H1 (cell line): Measurements from ENCODE around the gene CORO1A. TPM values are rescaled to one million over a fixed set of nuclear protein-coding genes. Genes with fewer than 3 reads are reported as not detected.

Source experiments
- ATF3 ChIP-seq: IDR thresholded peaks from 2 replicates; pipeline ENCODE4 v1.6.1; 2011; ENCODE audit warnings: low read depth, mild to moderate bottlenecking, low read length; ENCODE audit not compliant: insufficient read depth
- CHD2 ChIP-seq: IDR thresholded peaks from 2 replicates; pipeline ENCODE4 v1.6.1; 2012; ENCODE audit warnings: low read length, improper control_type of control experiment
- YY1 ChIP-seq: IDR thresholded peaks from 2 replicates; pipeline ENCODE4 v1.6.1; 2011; ENCODE audit warnings: low read depth, mild to moderate bottlenecking, low read length
- polyA plus RNA-seq, 7 experiments: library from polyadenylated mRNA; depleted of rRNA in 3 of 7; stranded (reverse) in 5 of 7; unstranded in 2 of 7; fragments of >200 nt in 5 of 7; fragments of 200-250 nt in 2 of 7; gene quantifications; 1 replicate in 5 of 7; 2 replicates in 1 of 7; 4 replicates in 1 of 7; pipeline versions ENCODE4 v1.2.1 to v1.2.3, GENCODE V29; 2011 to 2013; ENCODE audit warnings: missing spikeins in 2 of 7, mixed read lengths in 2 of 7
- total RNA-seq: library from RNA; stranded (reverse); fragmentation: NEBNext Ultra II Directional; extraction: Animal tissue kit (Norgen Biotek cat#: 25700); gene quantifications from 2 replicates; pipeline ENCODE4 v1.2.1, GENCODE V29; 2021
- TF ChIP-seq, protein P1 (sequence below): fragments of 300-600 bp; sonication (generic); IDR thresholded peaks from 2 replicates; pipeline ENCODE4 v1.7.1; 2012; ENCODE audit warnings: low read length, moderate library complexity, mild to moderate bottlenecking, inconsistent platforms; ENCODE audit not compliant: insufficient replicate concordance

Gene CORO1A
- total and polyA plus RNA-seq, 2 of the 8 experiments (the other 6 are each of a cell fraction or from before 2014, with no cell fraction given), result 10.9 to 11.7 TPM

GRCh38 chr16:30151091-30151490 lies 32.3 kb upstream of the CORO1A start (continued):
- TF ChIP-seq, protein P1, sequence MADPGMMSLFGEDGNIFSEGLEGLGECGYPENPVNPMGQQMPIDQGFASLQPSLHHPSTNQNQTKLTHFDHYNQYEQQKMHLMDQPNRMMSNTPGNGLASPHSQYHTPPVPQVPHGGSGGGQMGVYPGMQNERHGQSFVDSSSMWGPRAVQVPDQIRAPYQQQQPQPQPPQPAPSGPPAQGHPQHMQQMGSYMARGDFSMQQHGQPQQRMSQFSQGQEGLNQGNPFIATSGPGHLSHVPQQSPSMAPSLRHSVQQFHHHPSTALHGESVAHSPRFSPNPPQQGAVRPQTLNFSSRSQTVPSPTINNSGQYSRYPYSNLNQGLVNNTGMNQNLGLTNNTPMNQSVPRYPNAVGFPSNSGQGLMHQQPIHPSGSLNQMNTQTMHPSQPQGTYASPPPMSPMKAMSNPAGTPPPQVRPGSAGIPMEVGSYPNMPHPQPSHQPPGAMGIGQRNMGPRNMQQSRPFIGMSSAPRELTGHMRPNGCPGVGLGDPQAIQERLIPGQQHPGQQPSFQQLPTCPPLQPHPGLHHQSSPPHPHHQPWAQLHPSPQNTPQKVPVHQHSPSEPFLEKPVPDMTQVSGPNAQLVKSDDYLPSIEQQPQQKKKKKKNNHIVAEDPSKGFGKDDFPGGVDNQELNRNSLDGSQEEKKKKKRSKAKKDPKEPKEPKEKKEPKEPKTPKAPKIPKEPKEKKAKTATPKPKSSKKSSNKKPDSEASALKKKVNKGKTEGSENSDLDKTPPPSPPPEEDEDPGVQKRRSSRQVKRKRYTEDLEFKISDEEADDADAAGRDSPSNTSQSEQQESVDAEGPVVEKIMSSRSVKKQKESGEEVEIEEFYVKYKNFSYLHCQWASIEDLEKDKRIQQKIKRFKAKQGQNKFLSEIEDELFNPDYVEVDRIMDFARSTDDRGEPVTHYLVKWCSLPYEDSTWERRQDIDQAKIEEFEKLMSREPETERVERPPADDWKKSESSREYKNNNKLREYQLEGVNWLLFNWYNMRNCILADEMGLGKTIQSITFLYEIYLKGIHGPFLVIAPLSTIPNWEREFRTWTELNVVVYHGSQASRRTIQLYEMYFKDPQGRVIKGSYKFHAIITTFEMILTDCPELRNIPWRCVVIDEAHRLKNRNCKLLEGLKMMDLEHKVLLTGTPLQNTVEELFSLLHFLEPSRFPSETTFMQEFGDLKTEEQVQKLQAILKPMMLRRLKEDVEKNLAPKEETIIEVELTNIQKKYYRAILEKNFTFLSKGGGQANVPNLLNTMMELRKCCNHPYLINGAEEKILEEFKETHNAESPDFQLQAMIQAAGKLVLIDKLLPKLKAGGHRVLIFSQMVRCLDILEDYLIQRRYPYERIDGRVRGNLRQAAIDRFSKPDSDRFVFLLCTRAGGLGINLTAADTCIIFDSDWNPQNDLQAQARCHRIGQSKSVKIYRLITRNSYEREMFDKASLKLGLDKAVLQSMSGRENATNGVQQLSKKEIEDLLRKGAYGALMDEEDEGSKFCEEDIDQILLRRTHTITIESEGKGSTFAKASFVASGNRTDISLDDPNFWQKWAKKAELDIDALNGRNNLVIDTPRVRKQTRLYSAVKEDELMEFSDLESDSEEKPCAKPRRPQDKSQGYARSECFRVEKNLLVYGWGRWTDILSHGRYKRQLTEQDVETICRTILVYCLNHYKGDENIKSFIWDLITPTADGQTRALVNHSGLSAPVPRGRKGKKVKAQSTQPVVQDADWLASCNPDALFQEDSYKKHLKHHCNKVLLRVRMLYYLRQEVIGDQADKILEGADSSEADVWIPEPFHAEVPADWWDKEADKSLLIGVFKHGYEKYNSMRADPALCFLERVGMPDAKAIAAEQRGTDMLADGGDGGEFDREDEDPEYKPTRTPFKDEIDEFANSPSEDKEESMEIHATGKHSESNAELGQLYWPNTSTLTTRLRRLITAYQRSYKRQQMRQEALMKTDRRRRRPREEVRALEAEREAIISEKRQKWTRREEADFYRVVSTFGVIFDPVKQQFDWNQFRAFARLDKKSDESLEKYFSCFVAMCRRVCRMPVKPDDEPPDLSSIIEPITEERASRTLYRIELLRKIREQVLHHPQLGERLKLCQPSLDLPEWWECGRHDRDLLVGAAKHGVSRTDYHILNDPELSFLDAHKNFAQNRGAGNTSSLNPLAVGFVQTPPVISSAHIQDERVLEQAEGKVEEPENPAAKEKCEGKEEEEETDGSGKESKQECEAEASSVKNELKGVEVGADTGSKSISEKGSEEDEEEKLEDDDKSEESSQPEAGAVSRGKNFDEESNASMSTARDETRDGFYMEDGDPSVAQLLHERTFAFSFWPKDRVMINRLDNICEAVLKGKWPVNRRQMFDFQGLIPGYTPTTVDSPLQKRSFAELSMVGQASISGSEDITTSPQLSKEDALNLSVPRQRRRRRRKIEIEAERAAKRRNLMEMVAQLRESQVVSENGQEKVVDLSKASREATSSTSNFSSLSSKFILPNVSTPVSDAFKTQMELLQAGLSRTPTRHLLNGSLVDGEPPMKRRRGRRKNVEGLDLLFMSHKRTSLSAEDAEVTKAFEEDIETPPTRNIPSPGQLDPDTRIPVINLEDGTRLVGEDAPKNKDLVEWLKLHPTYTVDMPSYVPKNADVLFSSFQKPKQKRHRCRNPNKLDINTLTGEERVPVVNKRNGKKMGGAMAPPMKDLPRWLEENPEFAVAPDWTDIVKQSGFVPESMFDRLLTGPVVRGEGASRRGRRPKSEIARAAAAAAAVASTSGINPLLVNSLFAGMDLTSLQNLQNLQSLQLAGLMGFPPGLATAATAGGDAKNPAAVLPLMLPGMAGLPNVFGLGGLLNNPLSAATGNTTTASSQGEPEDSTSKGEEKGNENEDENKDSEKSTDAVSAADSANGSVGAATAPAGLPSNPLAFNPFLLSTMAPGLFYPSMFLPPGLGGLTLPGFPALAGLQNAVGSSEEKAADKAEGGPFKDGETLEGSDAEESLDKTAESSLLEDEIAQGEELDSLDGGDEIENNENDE, result no peak
- no peak for TF ChIP-seq YY1
- TF ChIP-seq CHD2, result no peak
- no peak for TF ChIP-seq ATF3
